Gastroesophageal sphincter (tissue), 3 donors: Measurements from ENCODE around the gene ABCG1.

ENCODE experiments used
- CTCF ChIP-seq, 4 experiments: fragments of 200-600 bp in 2 of 4; fragments of 450-650 bp in 2 of 4; sonication (generic) in 1 of 4; IDR thresholded peaks; one replicate each; pipeline ENCODE4 v1.5.1; 2017 to 2019; ENCODE audit warnings: antibody characterized with exemption in 4 of 4, mild to moderate bottlenecking in 2 of 4, moderate library complexity in 2 of 4
- EP300 ChIP-seq: sonication (generic); formaldehyde crosslinking; IDR thresholded peaks from one replicate; pipeline ENCODE4 v1.6.1; 2017; ENCODE audit warnings: antibody characterized with exemption, mild to moderate bottlenecking
- POLR2A ChIP-seq, 2 donors: fragments of 450-650 bp; IDR thresholded peaks; one replicate each; pipeline ENCODE4 v1.6.1; 2017; ENCODE audit warnings: antibody characterized with exemption in 2 of 2, mild to moderate bottlenecking in 2 of 2, moderate library complexity in 1 of 2
- POLR2AphosphoS5 ChIP-seq: sonication (generic); formaldehyde crosslinking; IDR thresholded peaks from one replicate; pipeline ENCODE4 v1.6.1; 2017; ENCODE audit warnings: antibody characterized with exemption

GRCh38 chr21:42272109-42272962 lies 53.4 kb downstream of the ABCG1 start:
- no peak for TF ChIP-seq CTCF (IDR thresholded peaks at IDR 0.05)
- no peak for TF ChIP-seq POLR2A (IDR thresholded peaks at IDR 0.05)
- TF ChIP-seq POLR2AphosphoS5, result no peak
- TF ChIP-seq EP300, result no peak
